ENCODE results near the gene FERMT2. TPM values are rescaled to one million over a fixed set of nuclear protein-coding genes. Genes with fewer than 3 reads are reported as not detected.

FERMT2 gene
- total and polyA plus RNA-seq, 2 experiments from 2014 or later: 108 to 148 TPM

DNA sequence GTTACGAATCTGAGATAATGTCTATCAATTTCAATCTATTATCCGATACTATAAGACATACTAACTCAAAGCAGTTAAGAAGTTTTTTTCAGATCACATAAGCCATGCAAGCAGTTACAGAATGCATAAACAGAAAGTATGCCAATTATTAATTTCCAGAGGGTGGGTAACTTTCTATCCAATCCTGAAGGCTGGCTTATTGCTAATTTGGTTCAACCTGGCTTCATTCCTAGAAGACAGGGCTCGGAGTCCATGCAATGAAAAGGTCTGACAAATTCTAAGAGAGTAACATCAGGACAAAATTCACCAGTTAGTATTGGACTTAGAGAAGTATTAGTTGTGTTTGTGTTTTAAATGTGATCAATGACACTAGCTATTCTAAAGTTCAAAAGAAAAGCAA lies 15.0 kb downstream of the FERMT2 start:
- H3K9me3 Mint-ChIP-seq: no peaks in the 10 kb centered on the region
- Histone ChIP-seq H3K4me3 (no peak overlapping the region), H3K79me2 (replicated peaks; ENCODE audit: insufficient read depth) (peaks cover 100% of the 10 kb centered on the region), H3F3A (replicated peaks; ENCODE audit: low read depth) (no peaks in the 10 kb centered on the region), H3K4me2 (no peak overlapping the region), H3K4me1 (ENCODE audit: insufficient read depth) (peaks cover 29% of the 10 kb centered on the region), H3K9me2 (ENCODE audit: insufficient read depth) (no peaks in the 10 kb centered on the region), H4K20me1 (replicated peaks; ENCODE audit: insufficient read depth) (peaks cover 8% of the 10 kb centered on the region), H3K27me3 (ENCODE audit: insufficient read depth) (no peaks in the 10 kb centered on the region), H2AFZ (no peak overlapping the region), H3K36me3 (ENCODE audit: insufficient read depth) (no peaks in the 10 kb centered on the region), H3K27ac (ENCODE audit: low read depth) (no peak overlapping the region)
- H3K27me3 Mint-ChIP-seq (ENCODE audit: insufficient read depth, low read depth, poor library complexity): no peaks in the 10 kb centered on the region
- no peak overlapping the region for H3K27ac Mint-ChIP-seq
- no peak for TF ChIP-seq JUNB (IDR thresholded peaks at IDR 0.05; ENCODE audit: unreplicated experiment)
- no peak for TF ChIP-seq ZNF114 (CRISPR knock-in tag; IDR thresholded peaks at IDR 0.05)
- TF ChIP-seq, protein P1, sequence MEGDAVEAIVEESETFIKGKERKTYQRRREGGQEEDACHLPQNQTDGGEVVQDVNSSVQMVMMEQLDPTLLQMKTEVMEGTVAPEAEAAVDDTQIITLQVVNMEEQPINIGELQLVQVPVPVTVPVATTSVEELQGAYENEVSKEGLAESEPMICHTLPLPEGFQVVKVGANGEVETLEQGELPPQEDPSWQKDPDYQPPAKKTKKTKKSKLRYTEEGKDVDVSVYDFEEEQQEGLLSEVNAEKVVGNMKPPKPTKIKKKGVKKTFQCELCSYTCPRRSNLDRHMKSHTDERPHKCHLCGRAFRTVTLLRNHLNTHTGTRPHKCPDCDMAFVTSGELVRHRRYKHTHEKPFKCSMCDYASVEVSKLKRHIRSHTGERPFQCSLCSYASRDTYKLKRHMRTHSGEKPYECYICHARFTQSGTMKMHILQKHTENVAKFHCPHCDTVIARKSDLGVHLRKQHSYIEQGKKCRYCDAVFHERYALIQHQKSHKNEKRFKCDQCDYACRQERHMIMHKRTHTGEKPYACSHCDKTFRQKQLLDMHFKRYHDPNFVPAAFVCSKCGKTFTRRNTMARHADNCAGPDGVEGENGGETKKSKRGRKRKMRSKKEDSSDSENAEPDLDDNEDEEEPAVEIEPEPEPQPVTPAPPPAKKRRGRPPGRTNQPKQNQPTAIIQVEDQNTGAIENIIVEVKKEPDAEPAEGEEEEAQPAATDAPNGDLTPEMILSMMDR (conservative IDR thresholded peaks at IDR 0.05; ENCODE audit: low read depth in 2 of 2): no peak
- TF ChIP-seq, protein P2, sequence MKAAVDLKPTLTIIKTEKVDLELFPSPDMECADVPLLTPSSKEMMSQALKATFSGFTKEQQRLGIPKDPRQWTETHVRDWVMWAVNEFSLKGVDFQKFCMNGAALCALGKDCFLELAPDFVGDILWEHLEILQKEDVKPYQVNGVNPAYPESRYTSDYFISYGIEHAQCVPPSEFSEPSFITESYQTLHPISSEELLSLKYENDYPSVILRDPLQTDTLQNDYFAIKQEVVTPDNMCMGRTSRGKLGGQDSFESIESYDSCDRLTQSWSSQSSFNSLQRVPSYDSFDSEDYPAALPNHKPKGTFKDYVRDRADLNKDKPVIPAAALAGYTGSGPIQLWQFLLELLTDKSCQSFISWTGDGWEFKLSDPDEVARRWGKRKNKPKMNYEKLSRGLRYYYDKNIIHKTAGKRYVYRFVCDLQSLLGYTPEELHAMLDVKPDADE (IDR thresholded peaks at IDR 0.05): no peak
- TF ChIP-seq, protein P3, sequence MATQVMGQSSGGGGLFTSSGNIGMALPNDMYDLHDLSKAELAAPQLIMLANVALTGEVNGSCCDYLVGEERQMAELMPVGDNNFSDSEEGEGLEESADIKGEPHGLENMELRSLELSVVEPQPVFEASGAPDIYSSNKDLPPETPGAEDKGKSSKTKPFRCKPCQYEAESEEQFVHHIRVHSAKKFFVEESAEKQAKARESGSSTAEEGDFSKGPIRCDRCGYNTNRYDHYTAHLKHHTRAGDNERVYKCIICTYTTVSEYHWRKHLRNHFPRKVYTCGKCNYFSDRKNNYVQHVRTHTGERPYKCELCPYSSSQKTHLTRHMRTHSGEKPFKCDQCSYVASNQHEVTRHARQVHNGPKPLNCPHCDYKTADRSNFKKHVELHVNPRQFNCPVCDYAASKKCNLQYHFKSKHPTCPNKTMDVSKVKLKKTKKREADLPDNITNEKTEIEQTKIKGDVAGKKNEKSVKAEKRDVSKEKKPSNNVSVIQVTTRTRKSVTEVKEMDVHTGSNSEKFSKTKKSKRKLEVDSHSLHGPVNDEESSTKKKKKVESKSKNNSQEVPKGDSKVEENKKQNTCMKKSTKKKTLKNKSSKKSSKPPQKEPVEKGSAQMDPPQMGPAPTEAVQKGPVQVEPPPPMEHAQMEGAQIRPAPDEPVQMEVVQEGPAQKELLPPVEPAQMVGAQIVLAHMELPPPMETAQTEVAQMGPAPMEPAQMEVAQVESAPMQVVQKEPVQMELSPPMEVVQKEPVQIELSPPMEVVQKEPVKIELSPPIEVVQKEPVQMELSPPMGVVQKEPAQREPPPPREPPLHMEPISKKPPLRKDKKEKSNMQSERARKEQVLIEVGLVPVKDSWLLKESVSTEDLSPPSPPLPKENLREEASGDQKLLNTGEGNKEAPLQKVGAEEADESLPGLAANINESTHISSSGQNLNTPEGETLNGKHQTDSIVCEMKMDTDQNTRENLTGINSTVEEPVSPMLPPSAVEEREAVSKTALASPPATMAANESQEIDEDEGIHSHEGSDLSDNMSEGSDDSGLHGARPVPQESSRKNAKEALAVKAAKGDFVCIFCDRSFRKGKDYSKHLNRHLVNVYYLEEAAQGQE (IDR thresholded peaks at IDR 0.05; ENCODE audit: unreplicated experiment): no peak
- TF ChIP-seq, protein P4, sequence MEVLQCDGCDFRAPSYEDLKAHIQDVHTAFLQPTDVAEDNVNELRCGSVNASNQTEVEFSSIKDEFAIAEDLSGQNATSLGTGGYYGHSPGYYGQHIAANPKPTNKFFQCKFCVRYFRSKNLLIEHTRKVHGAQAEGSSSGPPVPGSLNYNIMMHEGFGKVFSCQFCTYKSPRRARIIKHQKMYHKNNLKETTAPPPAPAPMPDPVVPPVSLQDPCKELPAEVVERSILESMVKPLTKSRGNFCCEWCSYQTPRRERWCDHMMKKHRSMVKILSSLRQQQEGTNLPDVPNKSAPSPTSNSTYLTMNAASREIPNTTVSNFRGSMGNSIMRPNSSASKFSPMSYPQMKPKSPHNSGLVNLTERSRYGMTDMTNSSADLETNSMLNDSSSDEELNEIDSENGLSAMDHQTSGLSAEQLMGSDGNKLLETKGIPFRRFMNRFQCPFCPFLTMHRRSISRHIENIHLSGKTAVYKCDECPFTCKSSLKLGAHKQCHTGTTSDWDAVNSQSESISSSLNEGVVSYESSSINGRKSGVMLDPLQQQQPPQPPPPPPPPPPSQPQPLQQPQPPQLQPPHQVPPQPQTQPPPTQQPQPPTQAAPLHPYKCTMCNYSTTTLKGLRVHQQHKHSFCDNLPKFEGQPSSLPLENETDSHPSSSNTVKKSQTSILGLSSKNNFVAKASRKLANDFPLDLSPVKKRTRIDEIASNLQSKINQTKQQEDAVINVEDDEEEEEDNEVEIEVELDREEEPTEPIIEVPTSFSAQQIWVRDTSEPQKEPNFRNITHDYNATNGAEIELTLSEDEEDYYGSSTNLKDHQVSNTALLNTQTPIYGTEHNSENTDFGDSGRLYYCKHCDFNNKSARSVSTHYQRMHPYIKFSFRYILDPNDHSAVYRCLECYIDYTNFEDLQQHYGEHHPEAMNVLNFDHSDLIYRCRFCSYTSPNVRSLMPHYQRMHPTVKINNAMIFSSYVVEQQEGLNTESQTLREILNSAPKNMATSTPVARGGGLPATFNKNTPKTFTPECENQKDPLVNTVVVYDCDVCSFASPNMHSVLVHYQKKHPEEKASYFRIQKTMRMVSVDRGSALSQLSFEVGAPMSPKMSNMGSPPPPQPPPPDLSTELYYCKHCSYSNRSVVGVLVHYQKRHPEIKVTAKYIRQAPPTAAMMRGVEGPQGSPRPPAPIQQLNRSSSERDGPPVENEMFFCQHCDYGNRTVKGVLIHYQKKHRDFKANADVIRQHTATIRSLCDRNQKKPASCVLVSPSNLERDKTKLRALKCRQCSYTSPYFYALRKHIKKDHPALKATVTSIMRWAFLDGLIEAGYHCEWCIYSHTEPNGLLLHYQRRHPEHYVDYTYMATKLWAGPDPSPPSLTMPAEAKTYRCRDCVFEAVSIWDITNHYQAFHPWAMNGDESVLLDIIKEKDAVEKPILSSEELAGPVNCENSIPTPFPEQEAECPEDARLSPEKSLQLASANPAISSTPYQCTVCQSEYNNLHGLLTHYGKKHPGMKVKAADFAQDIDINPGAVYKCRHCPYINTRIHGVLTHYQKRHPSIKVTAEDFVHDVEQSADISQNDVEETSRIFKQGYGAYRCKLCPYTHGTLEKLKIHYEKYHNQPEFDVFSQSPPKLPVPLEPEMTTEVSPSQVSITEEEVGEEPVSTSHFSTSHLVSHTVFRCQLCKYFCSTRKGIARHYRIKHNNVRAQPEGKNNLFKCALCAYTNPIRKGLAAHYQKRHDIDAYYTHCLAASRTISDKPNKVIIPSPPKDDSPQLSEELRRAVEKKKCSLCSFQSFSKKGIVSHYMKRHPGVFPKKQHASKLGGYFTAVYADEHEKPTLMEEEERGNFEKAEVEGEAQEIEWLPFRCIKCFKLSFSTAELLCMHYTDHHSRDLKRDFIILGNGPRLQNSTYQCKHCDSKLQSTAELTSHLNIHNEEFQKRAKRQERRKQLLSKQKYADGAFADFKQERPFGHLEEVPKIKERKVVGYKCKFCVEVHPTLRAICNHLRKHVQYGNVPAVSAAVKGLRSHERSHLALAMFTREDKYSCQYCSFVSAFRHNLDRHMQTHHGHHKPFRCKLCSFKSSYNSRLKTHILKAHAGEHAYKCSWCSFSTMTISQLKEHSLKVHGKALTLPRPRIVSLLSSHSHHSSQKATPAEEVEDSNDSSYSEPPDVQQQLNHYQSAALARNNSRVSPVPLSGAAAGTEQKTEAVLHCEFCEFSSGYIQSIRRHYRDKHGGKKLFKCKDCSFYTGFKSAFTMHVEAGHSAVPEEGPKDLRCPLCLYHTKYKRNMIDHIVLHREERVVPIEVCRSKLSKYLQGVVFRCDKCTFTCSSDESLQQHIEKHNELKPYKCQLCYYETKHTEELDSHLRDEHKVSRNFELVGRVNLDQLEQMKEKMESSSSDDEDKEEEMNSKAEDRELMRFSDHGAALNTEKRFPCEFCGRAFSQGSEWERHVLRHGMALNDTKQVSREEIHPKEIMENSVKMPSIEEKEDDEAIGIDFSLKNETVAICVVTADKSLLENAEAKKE (CRISPR knock-in tag; IDR thresholded peaks at IDR 0.05): no peak
- TF ChIP-seq ZNF331 (CRISPR knock-in tag; IDR thresholded peaks at IDR 0.05; ENCODE audit: low read depth): no peak
- no peak overlapping the region for H3K4me3 Mint-ChIP-seq
- no peaks in the 10 kb centered on the region for H3K36me3 Mint-ChIP-seq (ENCODE audit: low read depth)
- peaks cover 38% of the 10 kb centered on the region for H3K4me1 Mint-ChIP-seq
- ATAC-seq (no peak), DNase-seq (ENCODE audit: low spot score) (no peak)

All from GM23338 (cell line).